Upper lobe of left lung (tissue), 4 donors: ENCODE data around the gene OR51M1.

Source experiments
- POLR2AphosphoS5 ChIP-seq, 2 donors: sonication (generic); formaldehyde crosslinking; IDR thresholded peaks; one replicate each; pipeline ENCODE4 v1.5.1; 2017; ENCODE audit warnings: antibody characterized with exemption in 2 of 2
- TF ChIP-seq, protein P1 (sequence below), 6 experiments: fragments of 450-650 bp in 4 of 6; fragments of 200-600 bp in 2 of 6; sonication (generic) in 2 of 6; IDR thresholded peaks; one replicate each; pipeline ENCODE4 v1.5.1; 2016 to 2019; ENCODE audit warnings: antibody characterized with exemption in 6 of 6

DNA sequence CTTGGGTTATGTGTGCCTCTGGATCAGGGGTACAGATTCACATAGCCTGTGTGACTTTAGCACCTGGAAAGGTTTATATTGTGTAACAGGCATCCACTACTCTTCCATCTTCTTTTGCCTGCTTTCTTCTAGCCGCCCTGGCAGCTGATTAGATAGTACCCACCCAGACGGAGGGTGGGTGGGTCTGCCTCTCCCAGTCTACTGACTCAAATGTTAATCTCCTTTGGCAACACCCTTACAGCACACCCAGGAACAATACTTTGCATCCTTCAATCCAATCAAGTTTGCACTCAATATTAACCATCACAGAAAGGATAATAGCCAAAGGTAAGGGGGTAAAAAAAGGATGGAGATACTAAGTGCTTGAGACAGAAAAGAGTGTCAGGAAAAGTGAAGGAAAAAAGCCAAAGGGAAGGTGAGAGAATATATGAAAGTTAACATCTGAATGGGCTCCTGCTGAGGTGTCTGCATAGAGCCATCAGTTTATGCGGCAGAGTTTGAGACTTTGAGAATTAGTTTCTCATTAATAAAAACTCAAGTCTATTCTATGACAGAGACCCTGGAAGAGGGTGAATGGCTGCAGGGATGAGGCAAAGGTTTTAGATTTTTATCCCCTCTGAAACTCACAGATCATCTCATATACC, 34.9 kb upstream of the OR51M1 start:
- TF ChIP-seq, protein P1, sequence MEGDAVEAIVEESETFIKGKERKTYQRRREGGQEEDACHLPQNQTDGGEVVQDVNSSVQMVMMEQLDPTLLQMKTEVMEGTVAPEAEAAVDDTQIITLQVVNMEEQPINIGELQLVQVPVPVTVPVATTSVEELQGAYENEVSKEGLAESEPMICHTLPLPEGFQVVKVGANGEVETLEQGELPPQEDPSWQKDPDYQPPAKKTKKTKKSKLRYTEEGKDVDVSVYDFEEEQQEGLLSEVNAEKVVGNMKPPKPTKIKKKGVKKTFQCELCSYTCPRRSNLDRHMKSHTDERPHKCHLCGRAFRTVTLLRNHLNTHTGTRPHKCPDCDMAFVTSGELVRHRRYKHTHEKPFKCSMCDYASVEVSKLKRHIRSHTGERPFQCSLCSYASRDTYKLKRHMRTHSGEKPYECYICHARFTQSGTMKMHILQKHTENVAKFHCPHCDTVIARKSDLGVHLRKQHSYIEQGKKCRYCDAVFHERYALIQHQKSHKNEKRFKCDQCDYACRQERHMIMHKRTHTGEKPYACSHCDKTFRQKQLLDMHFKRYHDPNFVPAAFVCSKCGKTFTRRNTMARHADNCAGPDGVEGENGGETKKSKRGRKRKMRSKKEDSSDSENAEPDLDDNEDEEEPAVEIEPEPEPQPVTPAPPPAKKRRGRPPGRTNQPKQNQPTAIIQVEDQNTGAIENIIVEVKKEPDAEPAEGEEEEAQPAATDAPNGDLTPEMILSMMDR (IDR thresholded peaks at IDR 0.05) = no peak
- TF ChIP-seq POLR2AphosphoS5 (IDR thresholded peaks at IDR 0.05) = no peak
